Parathyroid adenoma (tissue), 2 donors: ENCODE data around the gene ENDOD1.

Experiments used
- H2AFZ ChIP-seq: fragments of 300-600 bp; sonication (generic); one replicate; pipeline ENCODE4 v1.7.0; 2017; ENCODE audit warnings: antibody characterized with exemption, mild to moderate bottlenecking
- H3K27ac ChIP-seq: fragments of 300-600 bp; sonication (generic); one replicate; pipeline ENCODE4 v1.7.0; 2017
- H3K27me3 ChIP-seq: fragments of 300-600 bp; sonication (generic); one replicate; pipeline ENCODE4 v1.7.0; 2017; ENCODE audit warnings: low read length; ENCODE audit not compliant: control insufficient read depth, insufficient read depth
- H3K36me3 ChIP-seq: fragments of 300-600 bp; sonication (generic); one replicate; pipeline ENCODE4 v1.7.0; 2017; ENCODE audit warnings: low read length; ENCODE audit not compliant: control insufficient read depth, insufficient read depth
- H3K4me1 ChIP-seq: fragments of 300-600 bp; sonication (generic); one replicate; pipeline ENCODE4 v1.7.0; 2017; ENCODE audit warnings: control low read depth
- H3K4me2 ChIP-seq: fragments of 300-600 bp; sonication (generic); one replicate; pipeline ENCODE4 v1.7.0; 2017; ENCODE audit warnings: low read length
- H3K4me3 ChIP-seq: fragments of 300-600 bp; sonication (generic); one replicate; pipeline ENCODE4 v1.7.0; 2017; ENCODE audit warnings: low read depth, low read length
- H3K79me2 ChIP-seq: fragments of 300-600 bp; sonication (generic); one replicate; pipeline ENCODE4 v1.7.0; 2017; ENCODE audit warnings: control low read depth
- H3K9ac ChIP-seq: fragments of 300-600 bp; sonication (generic); one replicate; pipeline ENCODE4 v1.7.0; 2017; ENCODE audit warnings: mild to moderate bottlenecking
- H3K9me3 ChIP-seq: fragments of 300-600 bp; sonication (generic); one replicate; pipeline ENCODE4 v1.7.0; 2017; ENCODE audit warnings: low read length; ENCODE audit not compliant: control insufficient read depth
- CTCF ChIP-seq: fragments of 300-600 bp; sonication (generic); IDR thresholded peaks from one replicate; pipeline ENCODE4 v1.7.0; 2017; ENCODE audit warnings: antibody characterized with exemption, mild to moderate bottlenecking
- donor health status: primary hyperparathyroidism.

Gene ENDOD1

GRCh38 chr11:95137299-95137698 lies 47.7 kb downstream of the ENDOD1 start:
- Histone ChIP-seq H2AFZ (no peak overlapping the region), H3K27me3 (no peaks in the 10 kb centered on the region), H3K9ac (no peak overlapping the region), H3K4me1 (peaks cover 9% of the 10 kb centered on the region), H3K27ac (no peak overlapping the region), H3K4me3 (no peak overlapping the region), H3K79me2 (no peaks in the 10 kb centered on the region), H3K9me3 (no peaks in the 10 kb centered on the region), H3K4me2 (no peak overlapping the region), H3K36me3 (no peaks in the 10 kb centered on the region)
- no peak for TF ChIP-seq CTCF

- Histone ChIP-seq H3K9ac (no peak overlapping the region), H3K79me2 (no peaks in the 10 kb centered on the region), H3K4me2 (no peak overlapping the region), H3K27me3 (no peaks in the 10 kb centered on the region), H3K36me3 (no peaks in the 10 kb centered on the region), H3K9me3 (no peaks in the 10 kb centered on the region), H3K27ac (no peak overlapping the region), H3K4me3 (no peak overlapping the region), H2AFZ (no peak overlapping the region), H3K4me1 (peaks cover 9% of the 10 kb centered on the region)
- peak; percentile 20 for TF ChIP-seq CTCF
These were observed 48.8 kb downstream of the ENDOD1 start for GRCh38 chr11:95138448-95138847.

GRCh38 chr11:95140397-95141033 lies 50.9 kb downstream of the ENDOD1 start:
- no peak overlapping the region for H3K27ac ChIP-seq

GRCh38 chr11:95142431-95142830 lies 52.8 kb downstream of the ENDOD1 start:
- no peak overlapping the region for H3K27ac ChIP-seq
- no peaks in the 10 kb centered on the region for H3K79me2 ChIP-seq
- TF ChIP-seq CTCF = no peak

More at GRCh38 chr11:95140397-95141033, 50.9 kb downstream of the ENDOD1 start:
- no peaks in the 10 kb centered on the region for H3K36me3 ChIP-seq
- no peak overlapping the region for H2AFZ ChIP-seq
- H3K27me3 ChIP-seq = no peaks in the 10 kb centered on the region
- H3K9me3 ChIP-seq = no peaks in the 10 kb centered on the region
- H3K4me2 ChIP-seq = no peak overlapping the region
- H3K4me1 ChIP-seq = no peaks in the 10 kb centered on the region
- TF ChIP-seq CTCF = no peak
- H3K79me2 ChIP-seq = no peaks in the 10 kb centered on the region
- H3K9ac ChIP-seq = no peak overlapping the region
- H3K4me3 ChIP-seq = no peak overlapping the region

GRCh38 chr11:95143106-95143681 lies 53.5 kb downstream of the ENDOD1 start:
- Histone ChIP-seq H3K36me3 (no peaks in the 10 kb centered on the region), H3K27me3 (no peaks in the 10 kb centered on the region), H3K4me1 (no peaks in the 10 kb centered on the region), H3K27ac (no peak overlapping the region), H3K79me2 (no peaks in the 10 kb centered on the region), H2AFZ (no peak overlapping the region), H3K9me3 (no peaks in the 10 kb centered on the region), H3K4me3 (no peak overlapping the region), H3K9ac (no peak overlapping the region), H3K4me2 (no peak overlapping the region)
- TF ChIP-seq CTCF = no peak

More at GRCh38 chr11:95142431-95142830, 52.8 kb downstream of the ENDOD1 start:
- Histone ChIP-seq H2AFZ (no peak overlapping the region), H3K4me1 (no peaks in the 10 kb centered on the region), H3K9ac (no peak overlapping the region), H3K9me3 (no peaks in the 10 kb centered on the region), H3K4me2 (no peak overlapping the region), H3K27me3 (no peaks in the 10 kb centered on the region), H3K36me3 (no peaks in the 10 kb centered on the region), H3K4me3 (no peak overlapping the region)
